Liver (tissue), 9 donors: ENCODE results near the gene EDN3. TPM values are rescaled to one million over a fixed set of nuclear protein-coding genes. Genes with fewer than 3 reads are reported as not detected.

Experiments
- DNase-seq: peaks from one replicate; pipeline ENCODE4 v3.0.0-alpha.2; 2017; ENCODE audit warnings: low spot score
- H3K27ac ChIP-seq, 2 donors: one replicate each; pipeline ENCODE4 v1.7.0; 2013; ENCODE audit warnings: inconsistent platforms in 2 of 2, low read length in 2 of 2, control low read depth in 1 of 2, low read depth in 1 of 2, mild to moderate bottlenecking in 1 of 2
- H3K27me3 ChIP-seq, 4 donors: one replicate each; pipeline versions ENCODE4 v1.6.1 to v1.7.0; 2013; ENCODE audit warnings: low read length in 3 of 4, inconsistent platforms in 1 of 4, mild to moderate bottlenecking in 1 of 4, moderate library complexity in 1 of 4; ENCODE audit not compliant: control insufficient read depth in 4 of 4, insufficient read depth in 4 of 4
- H3K36me3 ChIP-seq, 4 donors: one replicate each; pipeline versions ENCODE4 v1.6.1 to v1.7.0; 2013; ENCODE audit warnings: low read length in 3 of 4, mild to moderate bottlenecking in 3 of 4, low read depth in 1 of 4, moderate library complexity in 1 of 4; ENCODE audit not compliant: control insufficient read depth in 4 of 4, insufficient read depth in 3 of 4
- H3K4me1 ChIP-seq, 4 donors: one replicate each; pipeline versions ENCODE4 v1.6.1 to v1.7.0; 2013; ENCODE audit warnings: low read length in 3 of 4, mild to moderate bottlenecking in 3 of 4, moderate library complexity in 1 of 4; ENCODE audit not compliant: control insufficient read depth in 4 of 4, insufficient read depth in 4 of 4
- H3K4me3 ChIP-seq, 3 donors: one replicate each; pipeline versions ENCODE4 v1.6.1 to v1.7.0; 2013; ENCODE audit warnings: low read length in 3 of 3, control low read depth in 1 of 3, low read depth in 1 of 3, mild to moderate bottlenecking in 1 of 3
- H3K9ac ChIP-seq, 2 donors: one replicate each; pipeline ENCODE4 v1.7.0; 2013; ENCODE audit warnings: low read length in 2 of 2, mild to moderate bottlenecking in 2 of 2, moderate library complexity in 2 of 2, control low read depth in 1 of 2, low read depth in 1 of 2
- H3K9me3 ChIP-seq, 4 donors: one replicate each; pipeline versions ENCODE4 v1.6.1 to v1.7.0; 2013; ENCODE audit warnings: low read length in 3 of 4; ENCODE audit not compliant: control insufficient read depth in 4 of 4
- FOXA2 ChIP-seq: IDR thresholded peaks from 2 replicates; pipeline ENCODE4 v1.6.1; 2016; ENCODE audit warnings: antibody characterized with exemption
- GABPA ChIP-seq, 2 donors: IDR thresholded peaks in 1 of 2; conservative IDR thresholded peaks in 1 of 2; 2 replicates each; pipeline ENCODE4 v1.6.1; 2016; ENCODE audit warnings: antibody characterized with exemption in 2 of 2, mild to moderate bottlenecking in 1 of 2, moderate library complexity in 1 of 2
- JUND ChIP-seq, 2 donors: IDR thresholded peaks; 2 replicates each; pipeline ENCODE4 v1.6.1; 2016; ENCODE audit warnings: antibody characterized with exemption in 2 of 2
- NR2F2 ChIP-seq: IDR thresholded peaks from 2 replicates; pipeline ENCODE4 v1.6.1; 2016; ENCODE audit warnings: antibody characterized with exemption
- TAF1 ChIP-seq: conservative IDR thresholded peaks from 2 replicates; pipeline ENCODE4 v1.6.1; 2016; ENCODE audit warnings: antibody characterized with exemption, mild to moderate bottlenecking
- YY1 ChIP-seq: IDR thresholded peaks from 2 replicates; pipeline ENCODE4 v1.6.1; 2016; ENCODE audit warnings: antibody characterized with exemption, mild to moderate bottlenecking
- WGBS: extraction: QIAGEN DNeasy Blood & Tissue Kit; methylation state at CpG from one replicate; pipeline ENCODE4 v1.1.7; 2013; 5-methylcytosine and 5-hydroxymethylcytosine counted together
- polyA plus RNA-seq, 2 donors: library from polyadenylated mRNA; stranded (reverse) in 1 of 2; unstranded in 1 of 2; fragments of 200-250 nt in 1 of 2; fragments of >200 nt in 1 of 2; fragmentation: Nextera tagmentation in 1 of 2; extraction: Ambion mirVana in 1 of 2; gene quantifications; one replicate each; pipeline versions ENCODE4 v1.2.1 to v1.2.3, GENCODE V29; 2013 to 2015
- total RNA-seq, 2 donors: library from RNA; depleted of rRNA; stranded (reverse); fragments of >200 nt; gene quantifications; one replicate each; pipeline ENCODE4 v1.2.3, GENCODE V29; 2014
- TF ChIP-seq, protein P1 (sequence below): IDR thresholded peaks from 2 replicates; pipeline ENCODE4 v1.6.1; 2016; ENCODE audit warnings: antibody characterized with exemption
- TF ChIP-seq, protein P2 (sequence below): IDR thresholded peaks from 2 replicates; pipeline ENCODE4 v1.6.1; 2016; ENCODE audit warnings: antibody characterized with exemption, mild to moderate bottlenecking
- TF ChIP-seq, protein P3 (sequence below): IDR thresholded peaks from 2 replicates; pipeline ENCODE4 v1.6.1; 2016; ENCODE audit warnings: antibody characterized with exemption
- TF ChIP-seq, protein P4 (sequence below): fragments of 150-350 bp; IDR thresholded peaks from 2 replicates; pipeline ENCODE4 v1.5.1; 2017; ENCODE audit warnings: improper control_type of control experiment, low read depth, low read length; ENCODE audit not compliant: missing input control
- donor health status: healthy.
- donor health status: healthy.
- donor health status: healthy.
- donor health status: healthy.
- donor health status: healthy.

The EDN3 gene
- total and polyA plus RNA-seq, 4 donors = 0.09 TPM; not detected in 3

DNA sequence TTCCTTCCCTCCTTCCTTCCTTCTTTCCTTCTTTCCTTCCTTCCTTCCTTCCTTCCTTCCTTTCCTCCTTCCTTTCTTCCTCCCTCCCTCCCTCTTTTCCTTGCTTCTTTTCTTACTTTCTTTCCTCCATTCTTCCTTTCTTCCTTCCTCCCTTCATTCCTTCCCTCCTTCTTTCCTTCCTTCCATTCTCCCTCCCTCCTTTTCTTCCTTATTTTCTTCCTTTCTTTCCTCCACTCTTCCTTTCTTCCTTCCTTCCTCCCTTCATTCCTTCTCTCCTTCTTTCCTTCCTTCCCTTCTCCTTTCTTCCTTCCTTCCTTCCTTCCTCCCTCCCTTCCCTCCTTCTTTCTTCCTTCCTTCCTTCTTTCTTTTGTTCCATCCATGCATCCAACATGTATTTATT lies 35.1 kb upstream of the EDN3 start:
- H3K4me1 ChIP-seq = no peaks in the 10 kb centered on the region
- no peak overlapping the region for H3K9ac ChIP-seq
- TF ChIP-seq, protein P1, sequence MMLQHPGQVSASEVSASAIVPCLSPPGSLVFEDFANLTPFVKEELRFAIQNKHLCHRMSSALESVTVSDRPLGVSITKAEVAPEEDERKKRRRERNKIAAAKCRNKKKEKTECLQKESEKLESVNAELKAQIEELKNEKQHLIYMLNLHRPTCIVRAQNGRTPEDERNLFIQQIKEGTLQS = no peak
- no peak overlapping the region for H3K4me3 ChIP-seq
- H3K36me3 ChIP-seq = no peaks in the 10 kb centered on the region
- H3K27me3 ChIP-seq = peaks cover 0 to 12% (median 8%) of the 10 kb centered on the region in 4 donors
- no peaks in the 10 kb centered on the region for H3K9me3 ChIP-seq
- DNase-seq = no peak
- H3K27ac ChIP-seq = no peak overlapping the region

DNA sequence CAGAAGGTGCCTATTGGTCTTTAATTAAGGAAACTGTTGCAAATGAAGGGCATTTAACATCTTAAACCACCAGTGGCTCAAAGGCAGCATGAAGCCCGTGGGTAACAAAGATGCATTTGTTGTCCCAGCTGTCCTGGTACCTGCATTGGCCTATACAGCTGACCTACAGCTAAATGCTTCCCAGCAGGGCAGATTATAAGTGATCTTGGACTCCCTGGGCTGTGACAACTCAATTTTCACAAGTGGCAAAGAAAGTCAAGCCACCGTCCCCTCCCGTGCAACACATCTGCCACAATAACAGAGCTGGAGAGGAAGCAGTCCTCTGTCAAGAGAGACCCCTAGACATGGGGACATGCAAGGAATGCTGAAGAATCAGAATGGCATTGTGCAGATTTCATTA lies 31.5 kb upstream of the EDN3 start:
- Histone ChIP-seq H3K9ac (no peak overlapping the region), H3K27me3 (peaks cover 0 to 12% (median 7%) of the 10 kb centered on the region in 4 donors), H3K9me3 (no peaks in the 10 kb centered on the region), H3K4me1 (no peaks in the 10 kb centered on the region), H3K4me3 (no peak overlapping the region), H3K27ac (no peak overlapping the region), H3K36me3 (no peaks in the 10 kb centered on the region)
- no peak for DNase-seq
- TF ChIP-seq, protein P2, sequence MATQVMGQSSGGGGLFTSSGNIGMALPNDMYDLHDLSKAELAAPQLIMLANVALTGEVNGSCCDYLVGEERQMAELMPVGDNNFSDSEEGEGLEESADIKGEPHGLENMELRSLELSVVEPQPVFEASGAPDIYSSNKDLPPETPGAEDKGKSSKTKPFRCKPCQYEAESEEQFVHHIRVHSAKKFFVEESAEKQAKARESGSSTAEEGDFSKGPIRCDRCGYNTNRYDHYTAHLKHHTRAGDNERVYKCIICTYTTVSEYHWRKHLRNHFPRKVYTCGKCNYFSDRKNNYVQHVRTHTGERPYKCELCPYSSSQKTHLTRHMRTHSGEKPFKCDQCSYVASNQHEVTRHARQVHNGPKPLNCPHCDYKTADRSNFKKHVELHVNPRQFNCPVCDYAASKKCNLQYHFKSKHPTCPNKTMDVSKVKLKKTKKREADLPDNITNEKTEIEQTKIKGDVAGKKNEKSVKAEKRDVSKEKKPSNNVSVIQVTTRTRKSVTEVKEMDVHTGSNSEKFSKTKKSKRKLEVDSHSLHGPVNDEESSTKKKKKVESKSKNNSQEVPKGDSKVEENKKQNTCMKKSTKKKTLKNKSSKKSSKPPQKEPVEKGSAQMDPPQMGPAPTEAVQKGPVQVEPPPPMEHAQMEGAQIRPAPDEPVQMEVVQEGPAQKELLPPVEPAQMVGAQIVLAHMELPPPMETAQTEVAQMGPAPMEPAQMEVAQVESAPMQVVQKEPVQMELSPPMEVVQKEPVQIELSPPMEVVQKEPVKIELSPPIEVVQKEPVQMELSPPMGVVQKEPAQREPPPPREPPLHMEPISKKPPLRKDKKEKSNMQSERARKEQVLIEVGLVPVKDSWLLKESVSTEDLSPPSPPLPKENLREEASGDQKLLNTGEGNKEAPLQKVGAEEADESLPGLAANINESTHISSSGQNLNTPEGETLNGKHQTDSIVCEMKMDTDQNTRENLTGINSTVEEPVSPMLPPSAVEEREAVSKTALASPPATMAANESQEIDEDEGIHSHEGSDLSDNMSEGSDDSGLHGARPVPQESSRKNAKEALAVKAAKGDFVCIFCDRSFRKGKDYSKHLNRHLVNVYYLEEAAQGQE = no peak
- TF ChIP-seq GABPA (IDR thresholded peaks at IDR 0.05 in 1 of 2, conservative IDR thresholded peaks at IDR 0.05 in 1 of 2) (no peak), FOXA2 (no peak), JUND (IDR thresholded peaks at IDR 0.05) (no peak), NR2F2 (no peak), YY1 (no peak), TAF1 (no peak)
- TF ChIP-seq, protein P1 = no peak
- TF ChIP-seq, protein P3, sequence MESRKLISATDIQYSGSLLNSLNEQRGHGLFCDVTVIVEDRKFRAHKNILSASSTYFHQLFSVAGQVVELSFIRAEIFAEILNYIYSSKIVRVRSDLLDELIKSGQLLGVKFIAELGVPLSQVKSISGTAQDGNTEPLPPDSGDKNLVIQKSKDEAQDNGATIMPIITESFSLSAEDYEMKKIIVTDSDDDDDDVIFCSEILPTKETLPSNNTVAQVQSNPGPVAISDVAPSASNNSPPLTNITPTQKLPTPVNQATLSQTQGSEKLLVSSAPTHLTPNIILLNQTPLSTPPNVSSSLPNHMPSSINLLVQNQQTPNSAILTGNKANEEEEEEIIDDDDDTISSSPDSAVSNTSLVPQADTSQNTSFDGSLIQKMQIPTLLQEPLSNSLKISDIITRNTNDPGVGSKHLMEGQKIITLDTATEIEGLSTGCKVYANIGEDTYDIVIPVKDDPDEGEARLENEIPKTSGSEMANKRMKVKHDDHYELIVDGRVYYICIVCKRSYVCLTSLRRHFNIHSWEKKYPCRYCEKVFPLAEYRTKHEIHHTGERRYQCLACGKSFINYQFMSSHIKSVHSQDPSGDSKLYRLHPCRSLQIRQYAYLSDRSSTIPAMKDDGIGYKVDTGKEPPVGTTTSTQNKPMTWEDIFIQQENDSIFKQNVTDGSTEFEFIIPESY = no peak
- TF ChIP-seq, protein P4, sequence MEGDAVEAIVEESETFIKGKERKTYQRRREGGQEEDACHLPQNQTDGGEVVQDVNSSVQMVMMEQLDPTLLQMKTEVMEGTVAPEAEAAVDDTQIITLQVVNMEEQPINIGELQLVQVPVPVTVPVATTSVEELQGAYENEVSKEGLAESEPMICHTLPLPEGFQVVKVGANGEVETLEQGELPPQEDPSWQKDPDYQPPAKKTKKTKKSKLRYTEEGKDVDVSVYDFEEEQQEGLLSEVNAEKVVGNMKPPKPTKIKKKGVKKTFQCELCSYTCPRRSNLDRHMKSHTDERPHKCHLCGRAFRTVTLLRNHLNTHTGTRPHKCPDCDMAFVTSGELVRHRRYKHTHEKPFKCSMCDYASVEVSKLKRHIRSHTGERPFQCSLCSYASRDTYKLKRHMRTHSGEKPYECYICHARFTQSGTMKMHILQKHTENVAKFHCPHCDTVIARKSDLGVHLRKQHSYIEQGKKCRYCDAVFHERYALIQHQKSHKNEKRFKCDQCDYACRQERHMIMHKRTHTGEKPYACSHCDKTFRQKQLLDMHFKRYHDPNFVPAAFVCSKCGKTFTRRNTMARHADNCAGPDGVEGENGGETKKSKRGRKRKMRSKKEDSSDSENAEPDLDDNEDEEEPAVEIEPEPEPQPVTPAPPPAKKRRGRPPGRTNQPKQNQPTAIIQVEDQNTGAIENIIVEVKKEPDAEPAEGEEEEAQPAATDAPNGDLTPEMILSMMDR = no peak
- 52% methylated on average over 3 of the region's 3 CpGs for WGBS
